GM12878 (cell line): ENCODE results near the gene MALRD1.

Experiments used
- CTCF ChIP-seq, 3 experiments: IDR thresholded peaks in 2 of 3; conservative IDR thresholded peaks in 1 of 3; 2 replicates each; pipeline ENCODE4 v1.5.1; 2011; ENCODE audit warnings: low read depth in 3 of 3, low read length in 3 of 3, mild to moderate bottlenecking in 3 of 3, control low read depth in 2 of 3, moderate library complexity in 2 of 3, inconsistent platforms in 1 of 3, mixed read lengths in 1 of 3; ENCODE audit not compliant: control insufficient read depth in 2 of 3, insufficient read depth in 1 of 3; ENCODE audit errors: extremely low read depth in 1 of 3
- MXI1 ChIP-seq: fragments of 150-350 bp; IDR thresholded peaks from 2 replicates; pipeline ENCODE4 v1.6.1; 2011; ENCODE audit warnings: low read depth, mild to moderate bottlenecking, inconsistent platforms, low read length, improper control_type of control experiment
- POLR2AphosphoS5 ChIP-seq: IDR thresholded peaks from 2 replicates; pipeline ENCODE4 v1.6.1; 2011; ENCODE audit warnings: mild to moderate bottlenecking, low read length, inconsistent platforms
- USF2 ChIP-seq: IDR thresholded peaks from 2 replicates; pipeline ENCODE4 v1.6.1; 2011; ENCODE audit warnings: low read depth, low read length, improper control_type of control experiment, borderline replicate concordance

GRCh38 chr10:19656420-19657042 lies 607.9 kb downstream of the MALRD1 start:
- TF ChIP-seq MXI1 (no peak), POLR2AphosphoS5 (no peak), CTCF (IDR thresholded peaks at IDR 0.05 in 2 of 3, conservative IDR thresholded peaks at IDR 0.05 in 1 of 3; ENCODE audit: control insufficient read depth in 2 of 3, extremely low read depth in 1 of 3, insufficient read depth in 1 of 3, low read depth in 3 of 3, low read length in 3 of 3) (no peak), USF2 (no peak)
